ENCODE data around the gene CMSS1. TPM values are rescaled to one million over a fixed set of nuclear protein-coding genes. Genes with fewer than 3 reads are reported as not detected.

The CMSS1 gene
- total RNA-seq, 1 donor from 2014 or later: 9.7 TPM

- DNase-seq (ENCODE audit: low spot score) (no peak), ATAC-seq (peak; percentile 78)
These were observed 137.4 kb downstream of the CMSS1 start for GRCh38 chr3:99954914-99955644.

GRCh38 chr3:99955773-99956562 is 138.3 kb downstream of the CMSS1 start:
- DNase-seq (ENCODE audit: low spot score) (no peak), ATAC-seq (peak; percentile 76)

- ATAC-seq (no peak), DNase-seq (ENCODE audit: low spot score) (no peak)
These were observed 139.6 kb downstream of the CMSS1 start for GRCh38 chr3:99957151-99957796.

GRCh38 chr3:99958222-99958912 is 140.7 kb downstream of the CMSS1 start:
- no peak for ATAC-seq
- no peak for DNase-seq (ENCODE audit: low spot score)

- DNase-seq (ENCODE audit: low spot score) (no peak), ATAC-seq (no peak)
These were observed 142.6 kb downstream of the CMSS1 start for GRCh38 chr3:99960123-99960878.

- DNase-seq (ENCODE audit: low spot score) (no peak), ATAC-seq (no peak)
These were observed 143.3 kb downstream of the CMSS1 start for GRCh38 chr3:99960941-99961340.

GRCh38 chr3:99961756-99962515 is 144.3 kb downstream of the CMSS1 start:
- no peak for ATAC-seq

GRCh38 chr3:99962703-99963102 is 145.0 kb downstream of the CMSS1 start:
- ATAC-seq (no peak), DNase-seq (ENCODE audit: low spot score) (no peak)

More at GRCh38 chr3:99961756-99962515, 144.3 kb downstream of the CMSS1 start:
- DNase-seq (ENCODE audit: low spot score): no peak

- ATAC-seq (no peak), DNase-seq (ENCODE audit: low spot score) (no peak)
These were observed 147.4 kb downstream of the CMSS1 start for GRCh38 chr3:99965077-99965476.

GRCh38 chr3:99965681-99966408 is 148.2 kb downstream of the CMSS1 start:
- no peak for ATAC-seq
- no peak for DNase-seq (ENCODE audit: low spot score)

- ATAC-seq: no peak
These were observed 149.2 kb downstream of the CMSS1 start for GRCh38 chr3:99966662-99967416.

GRCh38 chr3:99967796-99968195 is 150.1 kb downstream of the CMSS1 start:
- DNase-seq (ENCODE audit: low spot score): no peak
- ATAC-seq: no peak

More at GRCh38 chr3:99966662-99967416, 149.2 kb downstream of the CMSS1 start:
- DNase-seq (ENCODE audit: low spot score): no peak

GRCh38 chr3:99969136-99969535 is 151.5 kb downstream of the CMSS1 start:
- DNase-seq (ENCODE audit: low spot score): no peak
- peak; percentile 39 for ATAC-seq

- no peak for DNase-seq (ENCODE audit: low spot score)
- ATAC-seq: no peak
These were observed 152.5 kb downstream of the CMSS1 start for GRCh38 chr3:99970198-99970597.

GRCh38 chr3:99971761-99972160 is 154.1 kb downstream of the CMSS1 start:
- no peak for DNase-seq (ENCODE audit: low spot score)
- no peak for ATAC-seq

- no peak for ATAC-seq
These were observed 154.9 kb downstream of the CMSS1 start for GRCh38 chr3:99972380-99973104.

GRCh38 chr3:99974989-99975388 is 157.3 kb downstream of the CMSS1 start:
- ATAC-seq (no peak), DNase-seq (ENCODE audit: low spot score) (no peak)

More at GRCh38 chr3:99972380-99973104, 154.9 kb downstream of the CMSS1 start:
- DNase-seq (ENCODE audit: low spot score): no peak

Measured in left lobe of liver (tissue), 2 donors.